ENCODE measurements around the gene NBAS.
"Not testable (repeated sequence)": the region's sequence is repeated elsewhere in the genome, so short reads cannot be mapped to it uniquely, and the experiment has no call there.

DNA sequence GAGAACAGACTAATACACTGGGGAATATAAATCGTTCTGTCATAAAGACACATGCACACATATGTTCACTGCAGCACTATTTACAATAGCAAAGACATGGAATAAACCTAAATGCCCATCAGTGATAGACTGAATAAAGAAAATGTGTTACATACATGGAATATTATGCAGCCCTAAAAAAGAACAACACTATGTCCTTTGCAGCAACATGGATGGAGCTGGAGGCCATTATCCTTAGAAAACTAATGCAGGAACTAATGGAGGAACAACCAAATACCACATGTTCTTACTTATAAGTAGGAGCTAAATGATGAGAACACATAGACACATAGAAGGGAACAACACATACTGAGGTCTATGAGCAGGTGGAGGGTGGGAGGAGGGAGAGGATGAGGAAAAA, 61.9 kb downstream of the NBAS start:
- not testable (repeated sequence) for TF ChIP-seq EZH2 (IDR thresholded peaks at IDR 0.05); POLR2AphosphoS5 (IDR thresholded peaks at IDR 0.05; ENCODE audit: borderline replicate concordance, low read depth, low read length); FOXP2 (optimal IDR thresholded peaks at IDR 0.05; ENCODE audit: control extremely low read depth, extremely low read length, insufficient read depth)

Data from SK-N-MC (cell line).